Measurements from ENCODE around the gene RPTN. TPM values are rescaled to one million over a fixed set of nuclear protein-coding genes. Genes with fewer than 3 reads are reported as not detected.

The RPTN gene
- polyA plus RNA-seq, 2 of the 4 experiments (the other 2 are of a cell fraction), result not detected

GRCh38 chr1:152167835-152168534 is 9.0 kb upstream of the RPTN start (continued):
- no peak; the same call in 1 of the 2 replicates for TF ChIP-seq FOSL2 (IDR thresholded peaks at IDR 0.05)
- peak; percentile 56; the same call in 1 of the 2 replicates for TF ChIP-seq FOSL2 (CRISPR knock-in tag; IDR thresholded peaks at IDR 0.05)
- peak; percentile 65 to 69; a peak in 4 of 5 replicates for TF ChIP-seq EP300 (IDR thresholded peaks at IDR 0.05)
- TF ChIP-seq, protein P1, sequence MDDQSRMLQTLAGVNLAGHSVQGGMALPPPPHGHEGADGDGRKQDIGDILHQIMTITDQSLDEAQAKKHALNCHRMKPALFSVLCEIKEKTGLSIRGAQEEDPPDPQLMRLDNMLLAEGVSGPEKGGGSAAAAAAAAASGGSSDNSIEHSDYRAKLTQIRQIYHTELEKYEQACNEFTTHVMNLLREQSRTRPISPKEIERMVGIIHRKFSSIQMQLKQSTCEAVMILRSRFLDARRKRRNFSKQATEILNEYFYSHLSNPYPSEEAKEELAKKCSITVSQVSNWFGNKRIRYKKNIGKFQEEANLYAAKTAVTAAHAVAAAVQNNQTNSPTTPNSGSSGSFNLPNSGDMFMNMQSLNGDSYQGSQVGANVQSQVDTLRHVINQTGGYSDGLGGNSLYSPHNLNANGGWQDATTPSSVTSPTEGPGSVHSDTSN (IDR thresholded peaks at IDR 0.05), result no peak
- no peak for TF ChIP-seq CBX2 (IDR thresholded peaks at IDR 0.05; ENCODE audit: borderline replicate concordance, low read depth)
- TF ChIP-seq EHMT2 (IDR thresholded peaks at IDR 0.05; ENCODE audit: low read depth), result no peak
- TF ChIP-seq RCOR1 (IDR thresholded peaks at IDR 0.05; ENCODE audit: low read depth, low read length), result no peak
- TF ChIP-seq ESRRA (IDR thresholded peaks at IDR 0.05; ENCODE audit: borderline replicate concordance, low read length), result no peak
- TF ChIP-seq HDAC2 (IDR thresholded peaks at IDR 0.05), result no peak
- no peak for TF ChIP-seq RNF2 (IDR thresholded peaks at IDR 0.05; ENCODE audit: borderline replicate concordance, low read depth)
- no peak for TF ChIP-seq BHLHE40 (IDR thresholded peaks at IDR 0.05; ENCODE audit: low read depth, low read length)
- TF ChIP-seq CHD2 (IDR thresholded peaks at IDR 0.05; ENCODE audit: low read length, partially characterized antibody), result no peak
- TF ChIP-seq MAZ (IDR thresholded peaks at IDR 0.05; ENCODE audit: borderline replicate concordance, low read depth, low read length), result no peak
- no peak for TF ChIP-seq TFCP2L1 (CRISPR knock-in tag; IDR thresholded peaks at IDR 0.05)
- TF ChIP-seq NR3C1 (IDR thresholded peaks at IDR 0.05), result no peak
- TF ChIP-seq MAFK (IDR thresholded peaks at IDR 0.05; ENCODE audit: partially characterized antibody), result peak; percentile 94
- TF ChIP-seq E2F6 (IDR thresholded peaks at IDR 0.05; ENCODE audit: borderline replicate concordance, low read depth), result no peak
- no peak for TF ChIP-seq FOSB (CRISPR knock-in tag; IDR thresholded peaks at IDR 0.05)
- TF ChIP-seq ZFP36 (IDR thresholded peaks at IDR 0.05; ENCODE audit: borderline replicate concordance, partially characterized antibody), result no peak
- TF ChIP-seq CBX8 (IDR thresholded peaks at IDR 0.05), result no peak
- peak; percentile 60 to 67; a peak in 3 of 5 replicates for TF ChIP-seq JUN (IDR thresholded peaks at IDR 0.05)
- no peak for TF ChIP-seq TP53 (CRISPR knock-in tag; IDR thresholded peaks at IDR 0.05)
- no peak for TF ChIP-seq SMC3 (IDR thresholded peaks at IDR 0.05)
- no peak for TF ChIP-seq KDM1A (IDR thresholded peaks at IDR 0.05; ENCODE audit: low read depth)
- TF ChIP-seq BCL3 (IDR thresholded peaks at IDR 0.05), result no peak
- TF ChIP-seq, protein P2, sequence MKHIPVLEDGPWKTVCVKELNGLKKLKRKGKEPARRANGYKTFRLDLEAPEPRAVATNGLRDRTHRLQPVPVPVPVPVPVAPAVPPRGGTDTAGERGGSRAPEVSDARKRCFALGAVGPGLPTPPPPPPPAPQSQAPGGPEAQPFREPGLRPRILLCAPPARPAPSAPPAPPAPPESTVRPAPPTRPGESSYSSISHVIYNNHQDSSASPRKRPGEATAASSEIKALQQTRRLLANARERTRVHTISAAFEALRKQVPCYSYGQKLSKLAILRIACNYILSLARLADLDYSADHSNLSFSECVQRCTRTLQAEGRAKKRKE (CRISPR knock-in tag; IDR thresholded peaks at IDR 0.05; ENCODE audit: low read depth), result no peak
- no peak for TF ChIP-seq RAD21 (conservative IDR thresholded peaks at IDR 0.05 in 1 of 2, IDR thresholded peaks at IDR 0.05 in 1 of 2)
- no peak for TF ChIP-seq ZNF302 (CRISPR knock-in tag; IDR thresholded peaks at IDR 0.05)
- no peak for TF ChIP-seq ZSCAN20 (CRISPR knock-in tag; IDR thresholded peaks at IDR 0.05)
- TF ChIP-seq CEBPB (IDR thresholded peaks at IDR 0.05), result peak; percentile 53 to 55; a peak in 3 of 4 replicates
- TF ChIP-seq FOXS1 (CRISPR knock-in tag; IDR thresholded peaks at IDR 0.05), result no peak
- no peak for TF ChIP-seq POLR2AphosphoS2 (conservative IDR thresholded peaks at IDR 0.05; ENCODE audit: low read length)
